Astrocyte (in vitro differentiated cells and primary cell): Measurements from ENCODE around the gene APOBEC3C. TPM values are rescaled to one million over a fixed set of nuclear protein-coding genes. Genes with fewer than 3 reads are reported as not detected.

Experiments
- DNase-seq: peaks from one replicate; pipeline ENCODE4 v3.0.0-alpha.2; 2010; ENCODE audit warnings: low read depth
- FAIRE-seq: peaks from 2 replicates; lab custom pipeline; 2011; peaks lifted over from hg19 to GRCh38; lab: Jason Lieb, UNC
- H2AFZ ChIP-seq: 2 replicates; pipeline ENCODE4 v1.6.0; 2012; ENCODE audit warnings: low read depth, low read length, inconsistent platforms
- H3K27ac ChIP-seq: 2 replicates; pipeline ENCODE4 v1.5.1; 2011; ENCODE audit warnings: low read depth, low read length, inconsistent platforms
- H3K27me3 ChIP-seq: 2 replicates; pipeline ENCODE4 v1.6.0; 2011; ENCODE audit warnings: low read length, inconsistent platforms; ENCODE audit not compliant: insufficient read depth
- H3K36me3 ChIP-seq: 2 replicates; pipeline ENCODE4 v1.5.1; 2011; ENCODE audit warnings: low read length, inconsistent platforms; ENCODE audit not compliant: insufficient read depth
- H3K4me1 ChIP-seq: 2 replicates; pipeline ENCODE4 v1.5.1; 2011; ENCODE audit warnings: low read length, inconsistent platforms; ENCODE audit not compliant: insufficient read depth
- H3K4me2 ChIP-seq: 2 replicates; pipeline ENCODE4 v1.6.0; 2012; ENCODE audit warnings: low read length, inconsistent platforms
- H3K4me3 ChIP-seq: 2 replicates; pipeline ENCODE4 v1.5.1; 2011; ENCODE audit warnings: low read depth, mild to moderate bottlenecking, low read length, inconsistent platforms; ENCODE audit not compliant: insufficient read depth
- H3K79me2 ChIP-seq: 2 replicates; pipeline ENCODE4 v1.6.0; 2012; ENCODE audit warnings: mild to moderate bottlenecking, low read length, inconsistent platforms; ENCODE audit not compliant: insufficient read depth
- H3K9ac ChIP-seq: 2 replicates; pipeline ENCODE4 v1.6.0; 2012; ENCODE audit warnings: mild to moderate bottlenecking, low read length, inconsistent platforms
- H3K9me3 ChIP-seq: 2 replicates; pipeline ENCODE4 v1.5.1; 2012; ENCODE audit warnings: low read depth, mild to moderate bottlenecking, low read length, inconsistent platforms; ENCODE audit not compliant: insufficient read depth
- H4K20me1 ChIP-seq: 2 replicates; pipeline ENCODE4 v1.6.0; 2012; ENCODE audit warnings: low read length, inconsistent platforms; ENCODE audit not compliant: insufficient read depth
- H3K27ac Mint-ChIP-seq: one replicate; pipeline ENCODE4 v1.8.0; 2021; ENCODE audit warnings: mild to moderate bottlenecking, mixed read lengths; ENCODE audit not compliant: unreplicated experiment
- H3K27me3 Mint-ChIP-seq: one replicate; pipeline ENCODE4 v1.8.0; 2021; ENCODE audit warnings: low read depth, mixed read lengths; ENCODE audit not compliant: unreplicated experiment
- H3K36me3 Mint-ChIP-seq: one replicate; pipeline ENCODE4 v1.8.0; 2021; ENCODE audit warnings: low read depth, mixed read lengths; ENCODE audit not compliant: unreplicated experiment
- H3K4me1 Mint-ChIP-seq: one replicate; pipeline ENCODE4 v1.8.0; 2021; ENCODE audit warnings: low read depth, mixed read lengths; ENCODE audit not compliant: unreplicated experiment
- H3K4me3 Mint-ChIP-seq: one replicate; pipeline ENCODE4 v1.8.0; 2021; ENCODE audit warnings: mild to moderate bottlenecking, moderate library complexity, mixed read lengths; ENCODE audit not compliant: unreplicated experiment
- H3K9me3 Mint-ChIP-seq: one replicate; pipeline ENCODE4 v1.8.0; 2021; ENCODE audit warnings: mild to moderate bottlenecking, mixed read lengths; ENCODE audit not compliant: unreplicated experiment
- CTCF ChIP-seq: IDR thresholded peaks from 2 replicates; pipeline ENCODE4 v1.5.1; 2011; ENCODE audit warnings: low read depth, mild to moderate bottlenecking, inconsistent platforms, low read length, moderate library complexity; ENCODE audit not compliant: insufficient read depth
- EZH2 ChIP-seq: IDR thresholded peaks from 2 replicates; pipeline ENCODE4 v1.6.1; 2012; ENCODE audit warnings: mild to moderate bottlenecking, low read length, inconsistent platforms; ENCODE audit not compliant: insufficient read depth
- total RNA-seq: library from RNA; stranded (reverse); gene quantifications from 2 replicates; pipeline ENCODE4 v1.2.1, GENCODE V29; 2021

The APOBEC3C gene
- total RNA-seq, 1 donor from 2014 or later = 32.5 TPM

DNA sequence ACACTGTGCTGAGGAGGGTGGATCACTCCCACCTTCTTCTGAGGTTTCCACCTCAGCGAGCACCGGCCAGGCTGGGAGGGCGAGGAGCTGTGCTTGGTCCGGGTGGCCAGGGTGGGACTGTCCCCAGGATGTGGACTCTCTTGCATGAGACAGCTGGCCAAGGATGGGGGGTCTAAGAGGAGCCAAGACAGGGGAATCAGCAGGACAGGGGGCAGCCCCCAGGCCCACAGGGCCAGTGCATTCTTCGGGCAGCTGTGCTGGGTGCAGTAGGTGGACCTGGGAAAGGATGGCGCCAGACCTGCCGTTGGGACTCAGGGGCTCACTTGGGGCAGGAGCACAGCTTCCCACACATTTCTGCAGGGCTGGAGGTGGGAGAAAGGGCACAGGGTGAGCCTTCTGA lies 47.1 kb upstream of the APOBEC3C start:
- TF ChIP-seq CTCF (no peak), EZH2 (no peak)
- H2AFZ ChIP-seq = no peak overlapping the region
- H3K4me2 ChIP-seq = no peak overlapping the region
- H3K36me3 ChIP-seq = no peaks in the 10 kb centered on the region
- H3K27me3 ChIP-seq = peaks cover 19% of the 10 kb centered on the region
- no peaks in the 10 kb centered on the region for H4K20me1 ChIP-seq
- no peaks in the 10 kb centered on the region for H3K4me1 ChIP-seq
- FAIRE-seq (no peak), DNase-seq (no peak)
- Mint-ChIP-seq H3K4me3 (no peak overlapping the region), H3K27me3 (peaks cover 47% of the 10 kb centered on the region), H3K9me3 (no peaks in the 10 kb centered on the region), H3K36me3 (no peaks in the 10 kb centered on the region), H3K27ac (no peak overlapping the region), H3K4me1 (peaks cover 2% of the 10 kb centered on the region)
- no peaks in the 10 kb centered on the region for H3K79me2 ChIP-seq
- no peak overlapping the region for H3K4me3 ChIP-seq
- H3K9me3 ChIP-seq = no peaks in the 10 kb centered on the region
- no peak overlapping the region for H3K27ac ChIP-seq
- H3K9ac ChIP-seq = no peak overlapping the region

DNA sequence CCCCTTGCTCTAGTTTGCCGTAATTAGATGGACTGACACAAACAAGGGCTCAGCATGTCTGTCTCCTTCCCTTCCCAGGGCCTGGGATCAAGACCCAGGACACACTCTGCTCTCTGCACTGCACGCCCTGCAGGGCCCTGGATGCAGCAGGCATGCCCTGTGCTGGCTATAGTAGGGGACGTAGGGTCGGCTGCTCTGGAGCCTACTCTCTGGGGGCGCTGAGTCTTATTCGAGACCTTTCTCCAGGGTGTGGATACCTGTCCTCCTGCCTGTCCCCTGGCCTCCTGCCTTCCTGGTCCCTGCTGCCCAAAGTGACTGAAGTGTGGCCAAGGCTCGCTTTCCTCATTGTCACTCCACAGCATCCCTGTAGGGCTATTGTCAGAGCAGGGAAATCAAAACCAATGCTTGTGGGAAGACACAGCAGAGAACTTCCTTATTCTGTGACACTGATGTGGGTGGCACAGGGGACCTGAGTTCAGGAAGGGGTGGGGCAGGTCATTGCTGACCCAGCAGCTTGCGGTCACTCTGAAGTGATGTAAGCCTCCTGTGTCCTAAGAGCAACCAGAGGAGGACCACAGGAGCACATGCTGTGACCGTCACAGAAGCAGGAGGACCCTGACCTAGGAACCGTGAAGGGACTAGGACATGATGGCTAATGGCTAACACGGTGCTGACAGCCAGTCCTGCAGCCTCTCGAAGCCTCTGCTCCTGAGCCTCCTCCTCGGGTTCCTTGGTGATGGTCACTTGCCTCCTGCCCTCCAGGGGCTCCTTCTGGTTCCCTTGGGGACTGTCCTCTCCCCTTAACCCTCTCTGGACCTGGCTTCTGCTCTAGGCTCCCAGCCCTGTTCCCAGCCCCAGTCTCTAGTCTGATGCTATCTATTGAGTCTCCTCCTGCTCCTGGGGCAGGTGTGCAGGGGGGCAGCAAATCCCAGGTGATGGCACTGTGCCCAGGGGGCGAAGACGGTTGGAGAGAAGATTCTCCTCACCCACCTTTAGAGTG lies 46.3 kb upstream of the APOBEC3C start:
- Histone ChIP-seq H2AFZ (no peak overlapping the region), H4K20me1 (no peaks in the 10 kb centered on the region), H3K27me3 (peaks cover 21% of the 10 kb centered on the region), H3K9me3 (no peaks in the 10 kb centered on the region), H3K27ac (no peak overlapping the region), H3K4me3 (no peak overlapping the region), H3K4me1 (no peaks in the 10 kb centered on the region), H3K79me2 (no peaks in the 10 kb centered on the region), H3K4me2 (no peak overlapping the region), H3K36me3 (no peaks in the 10 kb centered on the region), H3K9ac (no peak overlapping the region)
- FAIRE-seq = no peak
- DNase-seq = no peak
- Mint-ChIP-seq H3K4me3 (no peak overlapping the region), H3K4me1 (peaks cover 2% of the 10 kb centered on the region), H3K9me3 (no peaks in the 10 kb centered on the region), H3K27ac (no peak overlapping the region), H3K27me3 (peaks cover 48% of the 10 kb centered on the region), H3K36me3 (no peaks in the 10 kb centered on the region)
- no peak for TF ChIP-seq EZH2
- no peak for TF ChIP-seq CTCF

GRCh38 chr22:38968801-38969200 lies 45.3 kb upstream of the APOBEC3C start:
- Histone ChIP-seq H3K4me3 (no peak overlapping the region), H3K4me1 (no peaks in the 10 kb centered on the region), H4K20me1 (no peaks in the 10 kb centered on the region), H3K9me3 (no peaks in the 10 kb centered on the region), H3K4me2 (no peak overlapping the region), H2AFZ (no peak overlapping the region), H3K79me2 (no peaks in the 10 kb centered on the region), H3K27ac (no peak overlapping the region), H3K9ac (no peak overlapping the region), H3K36me3 (no peaks in the 10 kb centered on the region), H3K27me3 (peaks cover 21% of the 10 kb centered on the region)
- Mint-ChIP-seq H3K4me3 (no peak overlapping the region), H3K4me1 (no peaks in the 10 kb centered on the region), H3K27ac (peak overlapping the region; percentile 58), H3K36me3 (no peaks in the 10 kb centered on the region), H3K9me3 (no peaks in the 10 kb centered on the region), H3K27me3 (peaks cover 48% of the 10 kb centered on the region)
- TF ChIP-seq CTCF (no peak), EZH2 (no peak)
- no peak for DNase-seq
- FAIRE-seq = no peak
